GM12892 (cell line): Measurements from ENCODE around the gene ESR1.

ENCODE experiments used
- DNase-seq: peaks from one replicate; pipeline ENCODE4 v3.0.0; 2011; ENCODE audit not compliant: insufficient read length
- FAIRE-seq: peaks from 2 replicates; lab custom pipeline; 2011; peaks lifted over from hg19 to GRCh38; lab: Jason Lieb, UNC
- POLR2A ChIP-seq: IDR thresholded peaks from 2 replicates; pipeline ENCODE4 v1.6.1; 2011; ENCODE audit warnings: low read depth, low read length, control low read depth
- POLR2AphosphoS5 ChIP-seq: IDR thresholded peaks from 2 replicates; pipeline ENCODE4 v1.6.1; 2011; ENCODE audit warnings: low read depth, low read length, control low read depth
- TAF1 ChIP-seq: IDR thresholded peaks from 2 replicates; pipeline ENCODE4 v1.6.1; 2011; ENCODE audit warnings: low read depth, mild to moderate bottlenecking, control low read depth, low read length, borderline replicate concordance

ESR1 gene

DNA sequence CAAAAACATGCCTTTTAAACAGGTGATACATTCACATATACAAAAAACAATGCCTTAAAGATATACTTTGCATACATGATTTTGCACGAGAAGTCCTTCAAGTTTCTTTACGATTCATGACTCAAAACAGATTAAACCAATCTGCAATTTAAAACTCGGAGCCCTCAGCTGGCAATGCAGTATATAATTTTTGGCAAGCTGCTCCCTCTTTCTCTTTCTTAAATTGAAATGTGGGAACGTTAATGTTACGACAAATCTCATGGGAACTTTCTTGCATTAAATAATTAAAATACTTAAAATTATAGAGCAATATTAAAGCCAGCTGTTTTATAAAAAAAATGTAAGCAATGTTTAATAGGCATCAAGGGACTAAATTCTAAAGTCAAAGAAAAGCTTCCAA, 334.6 kb downstream of the ESR1 start:
- TF ChIP-seq TAF1: no peak
- no peak for TF ChIP-seq POLR2A
- TF ChIP-seq POLR2AphosphoS5: no peak
- no peak for FAIRE-seq

DNA sequence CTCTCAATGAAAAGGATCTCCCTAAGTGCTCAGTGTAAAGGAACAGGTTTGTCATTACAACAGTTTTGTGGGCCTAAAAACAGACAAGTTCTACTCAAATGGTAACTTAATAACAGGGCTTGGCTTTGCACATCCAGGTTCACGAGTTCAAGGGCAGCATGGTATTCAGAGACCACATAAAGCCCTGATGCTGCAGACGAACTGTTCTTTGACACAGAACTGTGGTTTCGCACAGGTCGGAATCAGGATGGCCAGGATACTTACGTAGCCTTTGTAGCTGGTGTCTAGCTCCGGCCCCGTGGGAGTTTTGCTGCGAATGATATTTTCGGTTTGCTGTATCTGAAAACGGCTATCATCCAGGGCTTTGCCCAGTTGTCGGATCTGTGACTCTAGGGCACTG, 335.9 kb downstream of the ESR1 start:
- DNase-seq (no peak), FAIRE-seq (peak; percentile 51)
- TF ChIP-seq POLR2AphosphoS5 (no peak), POLR2A (no peak), TAF1 (no peak)

More for the DNA sequence above, 334.6 kb downstream of the ESR1 start:
- DNase-seq: no peak

- no peak for DNase-seq
- no peak for FAIRE-seq
- TF ChIP-seq TAF1 (no peak), POLR2A (no peak), POLR2AphosphoS5 (no peak)
Measured at GRCh38 chr6:152146385-152146784, 338.9 kb downstream of the ESR1 start.

DNA sequence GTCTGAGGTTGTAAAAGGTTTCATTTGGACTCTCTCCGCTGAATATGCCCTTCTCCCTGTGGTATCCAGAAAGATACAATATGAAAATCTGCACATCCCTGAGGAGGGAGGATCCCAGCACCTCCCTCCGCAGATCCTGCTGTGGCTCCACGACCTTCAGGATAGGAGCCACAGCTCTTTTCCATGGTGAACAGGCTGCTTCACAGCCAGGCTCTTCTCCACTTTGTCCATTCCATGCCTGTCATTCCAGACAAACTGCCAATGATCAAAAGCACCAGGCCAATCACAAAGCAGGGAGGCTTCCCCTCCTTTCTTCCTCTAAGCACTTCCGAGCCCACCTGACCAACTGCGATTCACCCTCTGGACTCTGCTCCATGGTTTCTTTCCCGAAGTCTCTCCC, 339.8 kb downstream of the ESR1 start:
- FAIRE-seq (no peak), DNase-seq (no peak)
- TF ChIP-seq POLR2A: no peak
- TF ChIP-seq POLR2AphosphoS5: no peak
- TF ChIP-seq TAF1: no peak

GRCh38 chr6:152148412-152148811, 340.9 kb downstream of the ESR1 start:
- DNase-seq (no peak), FAIRE-seq (no peak)
- TF ChIP-seq POLR2A: no peak
- TF ChIP-seq POLR2AphosphoS5: no peak

DNA sequence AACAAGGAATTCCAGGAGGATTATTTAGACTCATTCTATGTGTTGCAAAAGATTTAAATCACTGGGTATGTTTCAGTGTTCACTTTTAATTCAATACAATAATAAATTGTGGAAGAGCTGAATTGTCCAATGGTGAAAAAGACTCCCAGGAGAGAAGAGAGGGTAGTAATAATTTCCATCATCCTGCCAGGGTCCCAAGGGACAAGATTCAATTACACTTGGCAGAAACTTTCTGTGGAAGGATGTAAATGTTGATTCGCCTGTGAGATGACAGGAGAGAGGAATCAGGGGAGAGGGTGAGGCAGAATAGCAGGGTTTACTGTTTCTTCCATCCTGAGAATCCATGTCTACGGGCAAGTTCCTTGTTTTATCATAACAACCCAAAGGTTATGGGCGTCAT, 342.7 kb downstream of the ESR1 start:
- FAIRE-seq (no peak), DNase-seq (no peak)
- TF ChIP-seq TAF1: no peak
- no peak for TF ChIP-seq POLR2A
- TF ChIP-seq POLR2AphosphoS5: no peak

DNA sequence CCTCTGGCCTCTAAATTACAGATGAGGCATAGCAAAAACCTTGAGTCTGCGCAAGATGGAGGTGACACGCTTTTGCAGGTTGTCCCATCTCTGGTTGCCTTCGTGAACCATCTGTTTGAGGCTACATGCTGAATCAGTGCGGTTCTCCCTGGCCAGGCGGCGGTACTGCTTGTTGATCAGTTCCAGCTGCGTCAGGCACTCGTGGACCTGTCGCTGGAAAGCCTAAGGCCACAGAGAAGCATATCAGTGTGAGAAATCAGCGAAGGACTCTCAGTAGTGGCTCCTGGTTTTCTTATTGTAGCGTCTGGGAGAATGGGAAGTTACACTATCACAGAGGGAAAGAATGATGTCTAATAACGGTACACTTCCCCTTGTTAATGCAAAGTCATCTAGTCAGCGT, 344.4 kb downstream of the ESR1 start:
- TF ChIP-seq POLR2AphosphoS5 (no peak), POLR2A (no peak), TAF1 (no peak)
- FAIRE-seq: no peak

DNA sequence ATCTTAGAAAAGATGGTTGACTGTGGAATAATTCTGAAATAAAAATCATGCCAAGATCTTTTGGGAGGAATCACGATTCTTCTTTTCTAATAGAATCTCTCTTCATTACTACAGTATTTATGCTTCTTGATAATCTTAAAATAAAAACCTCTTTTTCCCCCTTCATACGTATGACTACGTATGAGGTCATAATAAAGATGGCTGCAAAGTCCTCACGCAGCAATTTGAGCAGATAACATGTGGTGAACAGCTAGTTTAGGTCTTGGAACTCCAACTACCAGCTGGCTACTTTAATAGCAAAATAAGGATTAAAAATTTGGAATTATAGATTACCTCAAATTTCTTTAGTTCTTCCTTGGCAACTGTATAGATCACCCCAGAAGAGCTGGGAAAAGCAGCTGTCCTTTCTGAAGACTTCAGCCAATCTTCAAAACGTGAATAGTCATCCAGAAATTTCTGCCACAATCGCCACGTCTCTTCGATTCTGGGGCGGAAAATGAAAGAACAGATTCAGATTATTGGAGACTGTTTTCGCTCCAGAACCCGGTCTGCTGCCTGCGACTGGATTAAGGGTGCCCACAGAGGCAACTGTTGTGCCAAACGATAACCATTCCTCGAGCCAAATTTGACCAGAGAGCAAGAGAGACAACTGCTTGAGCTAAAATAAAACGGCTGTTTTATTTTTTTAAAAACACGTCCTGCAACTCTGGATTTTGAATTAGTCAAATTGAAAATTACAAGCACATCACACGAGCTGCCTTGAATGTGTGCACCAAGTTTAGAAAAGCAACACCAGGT, 347.3 kb downstream of the ESR1 start:
- FAIRE-seq (no peak), DNase-seq (no peak)
- TF ChIP-seq POLR2A: no peak
- TF ChIP-seq TAF1: no peak
- no peak for TF ChIP-seq POLR2AphosphoS5

More for the DNA sequence above, 344.4 kb downstream of the ESR1 start:
- no peak for DNase-seq

GRCh38 chr6:152155792-152156191, 348.3 kb downstream of the ESR1 start:
- DNase-seq (no peak), FAIRE-seq (no peak)
- TF ChIP-seq POLR2AphosphoS5: no peak
- no peak for TF ChIP-seq TAF1
- no peak for TF ChIP-seq POLR2A

DNA sequence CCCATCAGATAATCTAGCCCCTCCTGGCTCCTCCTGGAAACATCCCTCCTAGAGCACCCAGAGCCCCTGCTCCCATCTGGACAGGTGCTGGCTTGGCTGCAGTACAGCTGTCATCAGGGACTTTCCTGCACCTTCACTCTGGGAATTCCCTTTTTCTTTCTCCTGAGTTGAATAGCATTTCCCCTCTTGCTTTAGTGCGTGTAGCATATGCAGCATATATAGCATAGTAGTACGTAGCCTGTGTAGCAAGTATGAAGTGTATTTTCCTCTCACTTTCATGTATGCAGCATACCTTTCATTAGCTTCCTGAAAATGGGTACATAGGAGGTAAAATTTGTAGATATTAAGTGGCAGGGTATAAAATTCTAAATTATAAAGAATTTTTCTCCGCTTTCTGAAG, 352.9 kb downstream of the ESR1 start:
- DNase-seq: no peak
- FAIRE-seq: peak; percentile 95
- no peak for TF ChIP-seq POLR2A

DNA sequence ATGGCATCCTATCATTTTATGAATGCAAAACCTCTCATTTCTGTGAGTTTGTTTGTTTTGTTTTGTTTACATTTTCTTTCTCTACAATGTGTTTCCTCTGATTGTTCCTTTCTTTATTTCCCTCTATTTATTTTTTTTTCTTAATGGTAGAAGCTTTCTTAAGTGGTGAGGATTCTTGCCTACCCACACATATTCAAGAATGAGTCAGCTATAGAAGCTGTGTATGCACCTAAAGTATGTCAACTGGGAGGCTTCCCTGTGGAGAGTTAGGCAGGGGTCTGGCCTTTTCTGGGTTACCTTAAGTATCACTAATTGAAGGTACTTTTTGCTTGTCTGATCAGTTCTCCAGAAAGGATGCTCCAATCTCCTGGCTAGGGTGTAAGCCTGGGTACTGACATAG, 354.0 kb downstream of the ESR1 start:
- TF ChIP-seq TAF1: no peak
- TF ChIP-seq POLR2A: no peak
- no peak for TF ChIP-seq POLR2AphosphoS5
- FAIRE-seq: no peak
- no peak for DNase-seq

GRCh38 chr6:152164957-152165356, 357.5 kb downstream of the ESR1 start:
- TF ChIP-seq POLR2A (no peak), POLR2AphosphoS5 (no peak), TAF1 (no peak)
- FAIRE-seq: no peak
- no peak for DNase-seq

DNA sequence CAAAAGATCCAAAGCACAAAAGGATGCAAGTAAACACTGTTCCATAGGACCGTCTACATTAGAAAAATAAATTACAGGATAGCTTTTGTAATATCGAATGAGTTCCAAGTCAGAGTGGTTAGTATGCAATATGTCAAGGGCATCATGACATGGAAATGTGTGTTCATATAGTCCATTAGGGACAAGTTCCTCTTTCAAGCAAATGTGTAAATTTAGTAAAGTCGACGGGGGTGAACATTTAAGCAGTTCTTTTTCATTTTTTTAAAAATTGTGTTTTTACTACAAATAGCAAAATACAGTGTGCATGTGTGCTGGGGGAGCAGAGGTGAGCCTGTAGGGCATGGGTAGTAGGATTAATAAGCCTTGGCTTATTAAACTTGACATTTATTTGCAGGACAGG, 359.0 kb downstream of the ESR1 start:
- no peak for TF ChIP-seq POLR2A
- no peak for TF ChIP-seq POLR2AphosphoS5
- FAIRE-seq: no peak
- no peak for DNase-seq
